B cell (primary cell): ENCODE results near the gene ZNF273. TPM values are rescaled to one million over a fixed set of nuclear protein-coding genes. Genes with fewer than 3 reads are reported as not detected.

ENCODE experiments used
- ATAC-seq: fragments of 200-7000 bp; cut with Tn5 transposase; one replicate; pipeline ENCODE4 v1.10.0; 2021; ENCODE audit warnings: low read depth, mild to moderate bottlenecking, moderate number of reproducible peaks, moderate library complexity
- CTCF ChIA-PET: fragments of 350-600 bp; sonication (Branson Sonifier 250); formaldehyde crosslinking; loops from one replicate; lab custom pipeline; 2021; ENCODE audit warnings: antibody characterized with exemption, inconsistent platforms; lab: Charles Lee
- POLR2A ChIA-PET: fragments of 350-600 bp; sonication (Branson Sonifier 250); formaldehyde crosslinking; loops from one replicate; lab custom pipeline; 2021; ENCODE audit warnings: antibody characterized with exemption; lab: Charles Lee
- DNase-seq: peaks from one replicate; pipeline ENCODE4 v3.0.0; 2013
- H2AFZ ChIP-seq: 2 replicates; pipeline ENCODE4 v1.6.1; 2012; ENCODE audit warnings: mild to moderate bottlenecking, low read depth, low read length; ENCODE audit not compliant: insufficient read depth, poor library complexity, severe bottlenecking
- H3K27ac ChIP-seq, 2 donors: 1 replicate in 1 of 2; 2 replicates in 1 of 2; pipeline ENCODE4 v1.5.1; 2012 to 2013; ENCODE audit warnings: low read length in 2 of 2, mild to moderate bottlenecking in 2 of 2, moderate library complexity in 1 of 2
- H3K27me3 ChIP-seq, 4 experiments: fragments of 200-600 bp in 1 of 4; sonication (generic) in 1 of 4; replicated peaks in 1 of 4; 1 replicate in 2 of 4; 2 replicates in 2 of 4; pipeline versions ENCODE4 v1.6.1 to v1.7.0; 2013 to 2016; ENCODE audit warnings: low read length in 3 of 4, mild to moderate bottlenecking in 2 of 4, mixed read lengths in 1 of 4, moderate library complexity in 1 of 4; ENCODE audit not compliant: insufficient read depth in 4 of 4, control insufficient read depth in 3 of 4; ENCODE audit errors: control extremely low read depth in 1 of 4
- H3K36me3 ChIP-seq, 2 experiments: replicated peaks in 1 of 2; 1 replicate in 1 of 2; 2 replicates in 1 of 2; pipeline versions ENCODE4 v1.6.1 to v1.7.1; 2013; ENCODE audit warnings: low read length in 1 of 2; ENCODE audit not compliant: insufficient read depth in 2 of 2, control insufficient read depth in 1 of 2; ENCODE audit errors: control extremely low read depth in 1 of 2, extremely low read depth in 1 of 2
- H3K4me1 ChIP-seq, 2 donors: fragments of 200-600 bp in 1 of 2; sonication (generic) in 1 of 2; 1 replicate in 1 of 2; 2 replicates in 1 of 2; pipeline versions ENCODE4 v1.5.1 to v1.6.1; 2013 to 2017; ENCODE audit warnings: low read length in 2 of 2; ENCODE audit not compliant: control insufficient read depth in 2 of 2, insufficient read depth in 2 of 2
- H3K4me2 ChIP-seq: replicated peaks from 2 replicates; pipeline ENCODE3; 2012; ENCODE audit warnings: mild to moderate bottlenecking, low read depth, low read length; ENCODE audit not compliant: poor library complexity, severe bottlenecking
- H3K4me3 ChIP-seq, 5 experiments: fragments of 200-600 bp in 1 of 5; sonication (generic) in 1 of 5; 1 replicate in 3 of 5; 2 replicates in 2 of 5; pipeline versions ENCODE4 v1.5.1 to v1.7.0; 2011 to 2016; ENCODE audit warnings: low read length in 4 of 5, mild to moderate bottlenecking in 4 of 5, low read depth in 2 of 5, control low read depth in 1 of 5, moderate library complexity in 1 of 5; ENCODE audit not compliant: insufficient read depth in 1 of 5; ENCODE audit errors: control extremely low read depth in 1 of 5, extremely low read depth in 1 of 5
- H3K79me2 ChIP-seq: fragments of 200-600 bp; sonication (generic); one replicate; pipeline ENCODE4 v1.6.0; 2016; ENCODE audit warnings: low read length; ENCODE audit not compliant: control insufficient read depth, insufficient read depth
- H3K9ac ChIP-seq: fragments of 200-600 bp; sonication (generic); 2 replicates; pipeline ENCODE4 v1.6.1; 2017; ENCODE audit warnings: mild to moderate bottlenecking, low read length, moderate library complexity
- H3K9me3 ChIP-seq, 3 donors: one replicate each; pipeline versions ENCODE4 v1.6.1 to v1.7.1; 2013; ENCODE audit warnings: low read length in 2 of 3; ENCODE audit not compliant: control insufficient read depth in 2 of 3, insufficient read depth in 1 of 3; ENCODE audit errors: control extremely low read depth in 1 of 3
- H4K20me1 ChIP-seq: 2 replicates; pipeline ENCODE4 v1.6.0; 2012; ENCODE audit warnings: mild to moderate bottlenecking, low read length; ENCODE audit not compliant: insufficient read depth, control insufficient read depth, poor library complexity, severe bottlenecking
- H3K27ac Mint-ChIP-seq: one replicate; pipeline ENCODE4 v1.8.0; 2021; ENCODE audit warnings: mixed read lengths
- H3K27me3 Mint-ChIP-seq: one replicate; pipeline ENCODE4 v1.8.0; 2021; ENCODE audit warnings: mixed read lengths
- H3K4me1 Mint-ChIP-seq: one replicate; pipeline ENCODE4 v1.8.0; 2021; ENCODE audit warnings: mixed read lengths
- H3K4me3 Mint-ChIP-seq: one replicate; pipeline ENCODE4 v1.8.0; 2021; ENCODE audit warnings: mixed read lengths
- H3K9me3 Mint-ChIP-seq: one replicate; pipeline ENCODE4 v1.8.0; 2022; ENCODE audit warnings: mixed read lengths; ENCODE audit not compliant: insufficient read depth
- CTCF ChIP-seq: fragments of 200-600 bp; IDR thresholded peaks from one replicate; pipeline ENCODE4 v1.8.0; 2022; ENCODE audit warnings: antibody characterized with exemption, mild to moderate bottlenecking
- EZH2 ChIP-seq: IDR thresholded peaks from 2 replicates; pipeline ENCODE4 v1.6.1; 2012; ENCODE audit warnings: borderline replicate concordance, low read depth, mild to moderate bottlenecking, moderate library complexity, low read length; ENCODE audit not compliant: insufficient read depth, poor library complexity, severe bottlenecking
- WGBS: methylation state at CpG from one replicate; pipeline ENCODE4 v1.1.5; 2013; ENCODE audit warnings: missing lambda C conversion rate; ENCODE audit not compliant: insufficient coverage; 5-methylcytosine and 5-hydroxymethylcytosine counted together
- intact Hi-C: fragments of 100-400 bp; cut with micrococcal nuclease; formaldehyde crosslinking; loops from one replicate; pipeline ENCODE4 v1.10.0; 2022
- polyA plus RNA-seq: library from polyadenylated mRNA; depleted of rRNA; stranded (reverse); fragments of >200 nt; gene quantifications from 2 replicates; pipeline ENCODE4 v1.2.3, GENCODE V29; 2012
- total RNA-seq, 2 donors: library from RNA; stranded (reverse); fragments of 120-200 nt in 1 of 2; gene quantifications; 1 replicate in 1 of 2; 2 replicates in 1 of 2; pipeline versions ENCODE4 v1.2.3 to v1.2.4, GENCODE V29; 2013 to 2022

The ZNF273 gene
- total and polyA plus RNA-seq, 2 donors (not counting 1 experiment from before 2014, with no cell fraction given): 3.8 to 12.7 TPM

DNA sequence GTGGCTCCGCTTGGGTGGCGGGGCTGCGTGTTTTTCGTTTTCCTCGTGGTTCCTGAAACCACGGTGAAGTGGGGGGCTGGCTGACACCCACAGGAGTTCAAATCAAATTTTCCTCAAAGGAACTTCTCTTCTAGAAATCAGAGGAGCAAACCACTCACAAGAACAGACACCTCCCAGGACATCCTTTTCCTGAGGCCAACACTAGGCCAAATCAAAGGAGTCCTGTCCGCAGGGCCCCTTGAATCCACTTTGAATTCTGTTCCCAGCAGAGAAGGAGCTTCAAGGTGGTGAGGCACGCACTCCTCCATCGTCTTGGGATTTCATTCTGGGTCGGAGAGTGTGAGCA lies 29.9 kb upstream of the ZNF273 start:
- H3K4me3 ChIP-seq: no peak overlapping the region
- H4K20me1 ChIP-seq: no peaks in the 10 kb centered on the region
- H2AFZ ChIP-seq: no peak overlapping the region
- no peak for TF ChIP-seq EZH2
- no peak for TF ChIP-seq CTCF
- ATAC-seq: no peak
- no peak overlapping the region for H3K9ac ChIP-seq
- ChIA-PET POLR2A (no interaction called here), CTCF (no interaction called here)
- H3K4me1 ChIP-seq: peaks cover 0 to 10% of the 10 kb centered on the region in 2 donors
- no peak for DNase-seq
- no peaks in the 10 kb centered on the region for H3K36me3 ChIP-seq
- H3K27ac ChIP-seq: no peak overlapping the region
- Mint-ChIP-seq H3K4me1 (peaks cover 5% of the 10 kb centered on the region), H3K27ac (no peak overlapping the region), H3K9me3 (no peaks in the 10 kb centered on the region), H3K4me3 (no peak overlapping the region), H3K27me3 (peaks cover 9% of the 10 kb centered on the region)
- no peaks in the 10 kb centered on the region for H3K79me2 ChIP-seq
- intact Hi-C loops: no loop called here
- H3K27me3 ChIP-seq: peaks cover 0 to 10% (median 2%) of the 10 kb centered on the region in 4 experiments
- 90% methylated on average over 10 of the region's 10 CpGs for WGBS
- H3K4me2 ChIP-seq: no peak overlapping the region
- H3K9me3 ChIP-seq: peaks cover 0 to 56% (median 0%) of the 10 kb centered on the region in 3 donors

GRCh38 chr7:64873517-64873916 lies 29.6 kb upstream of the ZNF273 start:
- Histone ChIP-seq H3K79me2 (no peaks in the 10 kb centered on the region), H3K4me1 (peaks cover 0 to 10% of the 10 kb centered on the region in 2 donors), H3K4me2 (no peak overlapping the region), H3K36me3 (no peaks in the 10 kb centered on the region), H3K9me3 (peaks cover 0 to 58% (median 0%) of the 10 kb centered on the region in 3 donors), H3K4me3 (no peak overlapping the region), H3K9ac (no peak overlapping the region), H2AFZ (no peak overlapping the region), H3K27me3 (peaks cover 0 to 14% (median 2%) of the 10 kb centered on the region in 4 experiments), H4K20me1 (no peaks in the 10 kb centered on the region), H3K27ac (no peak overlapping the region)
- 73% methylated on average over 5 of the region's 5 CpGs for WGBS
- intact Hi-C loops: no loop called here
- H3K27me3 Mint-ChIP-seq: peaks cover 11% of the 10 kb centered on the region
- ChIA-PET POLR2A (no interaction called here), CTCF (no interaction called here)
- DNase-seq: no peak
- H3K4me1 Mint-ChIP-seq: peaks cover 5% of the 10 kb centered on the region
- H3K9me3 Mint-ChIP-seq: no peaks in the 10 kb centered on the region
- TF ChIP-seq EZH2 (no peak), CTCF (no peak)
- no peak overlapping the region for H3K27ac Mint-ChIP-seq
- no peak overlapping the region for H3K4me3 Mint-ChIP-seq
- no peak for ATAC-seq
